Ovary (tissue), 9 donors: ENCODE data around the gene REST. TPM values are rescaled to one million over a fixed set of nuclear protein-coding genes. Genes with fewer than 3 reads are reported as not detected.
"Not testable (repeated sequence)": the region's sequence is repeated elsewhere in the genome, so short reads cannot be mapped to it uniquely, and the experiment has no call there.

Source experiments
- DNase-seq, 5 donors: peaks; one replicate each; pipeline ENCODE4 v3.0.0-alpha.2; 2019 to 2020
- H3K27ac ChIP-seq, 2 donors: fragments of 200-600 bp; one replicate each; pipeline versions ENCODE4 v1.5.1 to v1.8.0; 2019 to 2022
- H3K27me3 ChIP-seq: fragments of 200-600 bp; one replicate; pipeline ENCODE4 v1.8.0; 2022
- H3K36me3 ChIP-seq: fragments of 200-600 bp; sonication (generic); one replicate; pipeline ENCODE4 v1.5.1; 2019
- H3K4me1 ChIP-seq: one replicate; pipeline ENCODE4 v1.8.1; 2013; ENCODE audit warnings: mild to moderate bottlenecking, moderate library complexity; ENCODE audit not compliant: insufficient read depth
- H3K4me3 ChIP-seq: fragments of 200-600 bp; sonication (generic); one replicate; pipeline ENCODE4 v1.5.1; 2017
- H3K9me3 ChIP-seq, 2 donors: fragments of 200-600 bp in 1 of 2; sonication (generic) in 1 of 2; one replicate each; pipeline versions ENCODE4 v1.5.1 to v1.8.1; 2013 to 2019; ENCODE audit warnings: mild to moderate bottlenecking in 1 of 2, moderate library complexity in 1 of 2
- EP300 ChIP-seq: sonication (generic); formaldehyde crosslinking; IDR thresholded peaks from one replicate; pipeline ENCODE4 v1.6.1; 2017; ENCODE audit warnings: antibody characterized with exemption
- POLR2A ChIP-seq: fragments of 450-650 bp; IDR thresholded peaks from one replicate; pipeline ENCODE4 v1.6.1; 2017; ENCODE audit warnings: antibody characterized with exemption, mild to moderate bottlenecking, moderate library complexity
- WGBS, 3 donors: extraction: QIAGEN DNeasy Blood & Tissue Kit in 1 of 3; methylation state at CpG; one replicate each; pipeline versions ENCODE4 v1.1.5 to v1.1.7; 2013 to 2017; 5-methylcytosine and 5-hydroxymethylcytosine counted together
- intact Hi-C, 4 donors: fragments of 100-400 bp; cut with DNase I; formaldehyde crosslinking; loops; one replicate each; pipeline versions ENCODE4 v1.11.0 to v1.15.1; 2022 to 2023
- polyA plus RNA-seq, 2 donors: library from polyadenylated mRNA; stranded (reverse); fragments of 200-250 nt in 1 of 2; fragments of 350-450 nt in 1 of 2; fragmentation: Illumina TruSeq in 1 of 2; extraction: RNeasy Lipid Tissue Mini Kit (QIAGEN cat#74804) in 1 of 2; gene quantifications; one replicate each; pipeline ENCODE4 v1.2.3, GENCODE V29; 2013 to 2014
- total RNA-seq, 7 donors: library from RNA; depleted of rRNA in 2 of 7; stranded (reverse); fragments of >200 nt in 2 of 7; fragmentation: NEBNext Ultra II Directional in 3 of 7; extraction: Animal tissue kit (Norgen Biotek cat#: 25700) in 3 of 7; gene quantifications; one replicate each; pipeline versions ENCODE4 v1.1.0 to v1.2.4, GENCODE V29; 2016 to 2023
- TF ChIP-seq, protein P1 (sequence below), 3 donors: fragments of 450-650 bp in 2 of 3; fragments of 200-600 bp in 1 of 3; IDR thresholded peaks; one replicate each; pipeline versions ENCODE4 v1.5.1 to v1.8.0; 2016 to 2022; ENCODE audit warnings: antibody characterized with exemption in 3 of 3, mild to moderate bottlenecking in 1 of 3
- donor health status: DM: no; HTN: no; CAD: no; lungs with moderate emphysema.
- donor health status: DM: no; HTN: no; CAD: no.
- donor health status: Bipolar disorder and iron deficiency.
- donor health status: DM: yes; HTN: yes; CAD: no.
- donor health status: DM: no; HTN: no; CAD: no.
- donor health status: DM: yes; HTN: yes; CAD: no.

The REST gene
- total and polyA plus RNA-seq, 9 donors: 8.2 to 43.7 (median 31.5) TPM

GRCh38 chr4:56874923-56875322, 32.8 kb upstream of the REST start:
- TF ChIP-seq POLR2A (no peak), EP300 (no peak)
- TF ChIP-seq, protein P1, sequence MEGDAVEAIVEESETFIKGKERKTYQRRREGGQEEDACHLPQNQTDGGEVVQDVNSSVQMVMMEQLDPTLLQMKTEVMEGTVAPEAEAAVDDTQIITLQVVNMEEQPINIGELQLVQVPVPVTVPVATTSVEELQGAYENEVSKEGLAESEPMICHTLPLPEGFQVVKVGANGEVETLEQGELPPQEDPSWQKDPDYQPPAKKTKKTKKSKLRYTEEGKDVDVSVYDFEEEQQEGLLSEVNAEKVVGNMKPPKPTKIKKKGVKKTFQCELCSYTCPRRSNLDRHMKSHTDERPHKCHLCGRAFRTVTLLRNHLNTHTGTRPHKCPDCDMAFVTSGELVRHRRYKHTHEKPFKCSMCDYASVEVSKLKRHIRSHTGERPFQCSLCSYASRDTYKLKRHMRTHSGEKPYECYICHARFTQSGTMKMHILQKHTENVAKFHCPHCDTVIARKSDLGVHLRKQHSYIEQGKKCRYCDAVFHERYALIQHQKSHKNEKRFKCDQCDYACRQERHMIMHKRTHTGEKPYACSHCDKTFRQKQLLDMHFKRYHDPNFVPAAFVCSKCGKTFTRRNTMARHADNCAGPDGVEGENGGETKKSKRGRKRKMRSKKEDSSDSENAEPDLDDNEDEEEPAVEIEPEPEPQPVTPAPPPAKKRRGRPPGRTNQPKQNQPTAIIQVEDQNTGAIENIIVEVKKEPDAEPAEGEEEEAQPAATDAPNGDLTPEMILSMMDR (IDR thresholded peaks at IDR 0.05): no peak
- WGBS, 3 donors: 68 to 80% (median 76%) methylated on average over 6 of the region's 6 CpGs
- H3K27ac ChIP-seq: no peak overlapping the region
- intact Hi-C loops: no loop called here
- H3K9me3 ChIP-seq: no peaks in the 10 kb centered on the region
- no peak overlapping the region for H3K4me3 ChIP-seq
- no peaks in the 10 kb centered on the region for H3K4me1 ChIP-seq
- H3K27me3 ChIP-seq: no peaks in the 10 kb centered on the region
- DNase-seq: no peak
- no peaks in the 10 kb centered on the region for H3K36me3 ChIP-seq

GRCh38 chr4:56876264-56876663, 31.4 kb upstream of the REST start:
- H3K27ac ChIP-seq: no peak overlapping the region
- WGBS, 3 donors: 85 to 95% (median 88%) methylated on average over 4 of the region's 4 CpGs

GRCh38 chr4:56879996-56880395, 27.7 kb upstream of the REST start:
- intact Hi-C loops: no loop called here
- no peaks in the 10 kb centered on the region for H3K27me3 ChIP-seq
- H3K4me1 ChIP-seq: no peaks in the 10 kb centered on the region
- DNase-seq: no peak
- H3K9me3 ChIP-seq: no peaks in the 10 kb centered on the region
- H3K4me3 ChIP-seq: no peak overlapping the region
- 65 to 83% (median 80%) methylated on average over 3 of the region's 3 CpGs for WGBS, 3 donors
- H3K36me3 ChIP-seq: no peaks in the 10 kb centered on the region
- TF ChIP-seq, protein P1 (IDR thresholded peaks at IDR 0.05): no peak
- TF ChIP-seq EP300 (no peak), POLR2A (no peak)
- H3K27ac ChIP-seq: no peak overlapping the region

More at GRCh38 chr4:56876264-56876663, 31.4 kb upstream of the REST start:
- TF ChIP-seq, protein P1 (IDR thresholded peaks at IDR 0.05): no peak
- TF ChIP-seq POLR2A: no peak
- TF ChIP-seq EP300: no peak
- H3K9me3 ChIP-seq: no peaks in the 10 kb centered on the region
- no peak for DNase-seq
- intact Hi-C loops: no loop called here
- no peaks in the 10 kb centered on the region for H3K4me1 ChIP-seq
- H3K36me3 ChIP-seq: no peaks in the 10 kb centered on the region
- H3K27me3 ChIP-seq: no peaks in the 10 kb centered on the region
- no peak overlapping the region for H3K4me3 ChIP-seq

GRCh38 chr4:56880572-56880971, 27.1 kb upstream of the REST start:
- no peaks in the 10 kb centered on the region for H3K4me1 ChIP-seq
- WGBS, 3 donors: 85 to 91% (median 89%) methylated on average over 5 of the region's 5 CpGs
- no peak for TF ChIP-seq POLR2A
- no peak for TF ChIP-seq EP300
- TF ChIP-seq, protein P1 (IDR thresholded peaks at IDR 0.05): no peak
- no peak overlapping the region for H3K27ac ChIP-seq
- H3K36me3 ChIP-seq: no peaks in the 10 kb centered on the region
- no peak overlapping the region for H3K4me3 ChIP-seq
- H3K9me3 ChIP-seq: no peaks in the 10 kb centered on the region
- intact Hi-C loops: no loop called here
- no peaks in the 10 kb centered on the region for H3K27me3 ChIP-seq
- no peak for DNase-seq

DNA sequence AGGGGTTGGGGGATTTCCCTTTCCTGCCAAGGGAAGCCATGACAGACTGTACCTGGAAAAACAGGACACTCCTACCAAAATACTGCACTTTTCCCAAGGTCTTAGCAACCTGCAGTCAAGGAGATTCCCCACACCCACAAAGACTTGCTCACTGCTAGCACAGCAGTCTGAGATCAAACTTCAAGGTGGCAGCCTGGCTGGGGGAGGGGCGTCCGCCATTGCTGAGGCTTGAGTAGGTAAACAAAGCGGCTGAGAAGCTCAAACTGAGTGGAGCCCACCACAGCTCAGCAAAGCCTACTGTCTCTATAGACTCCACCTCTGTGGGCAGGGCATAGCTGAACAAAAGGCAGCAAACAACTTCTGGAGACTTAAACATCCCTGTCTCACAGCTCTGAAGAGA, 23.2 kb upstream of the REST start:
- H3K27me3 ChIP-seq, H3K4me1 ChIP-seq, H3K9me3 ChIP-seq, H3K4me3 ChIP-seq, intact Hi-C loops, DNase-seq, H3K27ac ChIP-seq, H3K36me3 ChIP-seq: not testable (repeated sequence)
- WGBS, 3 donors: 58 to 64% (median 60%) methylated on average over 3 of the region's 3 CpGs
